ENCODE results near the gene DNAJC10. TPM values are rescaled to one million over a fixed set of nuclear protein-coding genes. Genes with fewer than 3 reads are reported as not detected.

Gene DNAJC10
- total RNA-seq, 2 experiments from 2014 or later, result 117 to 227 TPM

Small RNA genes within 50 kb of the gene (small RNA-seq; reads per million reads assigned to genes)
- gene RF00019, result not detected

Other genes starting within 250 kb of the DNAJC10 start
- gene FRZB, start 150.4 kb downstream of the DNAJC10 start, total RNA-seq (2014; rRNA removed; shearing (Covaris generic)), result 0.10 TPM in 1 of 2 replicates, not detected in the other
- gene FRZB, start 150.4 kb downstream of the DNAJC10 start, total RNA-seq (2022), result not detected in 2 replicates